ENCODE results near the gene PATJ.

- no peak for TF ChIP-seq CTCF (IDR thresholded peaks at IDR 0.05 in 2 of 3, conservative IDR thresholded peaks at IDR 0.05 in 1 of 3; ENCODE audit: borderline replicate concordance in 1 of 3, insufficient read depth in 1 of 3, low read depth in 2 of 3, low read length in 2 of 3)
- no peak for TF ChIP-seq EZH2phosphoT487 (IDR thresholded peaks at IDR 0.05; ENCODE audit: borderline replicate concordance)
- no peak for TF ChIP-seq POLR2A (IDR thresholded peaks at IDR 0.05; ENCODE audit: borderline replicate concordance, extremely low read depth, insufficient read depth, insufficient read length)
- TF ChIP-seq SP1 (IDR thresholded peaks at IDR 0.05; ENCODE audit: low read depth): no peak
- no peak for TF ChIP-seq EZH2 (IDR thresholded peaks at IDR 0.05)
- no peak for TF ChIP-seq SIN3A (IDR thresholded peaks at IDR 0.05; ENCODE audit: low read depth)
- TF ChIP-seq RAD21 (IDR thresholded peaks at IDR 0.05; ENCODE audit: low read depth): no peak
- TF ChIP-seq ZBTB33 (IDR thresholded peaks at IDR 0.05; ENCODE audit: extremely low read depth, insufficient replicate concordance, low read length): no peak
- TF ChIP-seq ZFX (IDR thresholded peaks at IDR 0.05): no peak
- no peak for TF ChIP-seq FOSL1 (IDR thresholded peaks at IDR 0.05; ENCODE audit: low read depth)
- TF ChIP-seq ELF1 (IDR thresholded peaks at IDR 0.05; ENCODE audit: borderline replicate concordance, low read depth): no peak
- TF ChIP-seq MAX (IDR thresholded peaks at IDR 0.05): no peak
These were observed 37.0 kb downstream of the PATJ start for GRCh38 chr1:61779231-61779630.
